A549 (cell line): ENCODE data around the gene UCKL1.

Experiments used
- BHLHE40 ChIP-seq: IDR thresholded peaks from 2 replicates; pipeline ENCODE4 v1.6.1; 2012; ENCODE audit warnings: low read depth, low read length, inconsistent platforms
- CTCF ChIP-seq: fragments of >200 bp; sonication (Bioruptor Twin); formaldehyde crosslinking; IDR thresholded peaks from 3 replicates; pipeline ENCODE4 v1.5.1; 2016
- EP300 ChIP-seq, 2 experiments: fragments of >200 bp; sonication (Bioruptor Twin); formaldehyde crosslinking; IDR thresholded peaks; 2 replicates in 1 of 2; 3 replicates in 1 of 2; pipeline ENCODE4 v1.6.1; 2016 to 2017
- ESRRA ChIP-seq: fragments of 150-350 bp; IDR thresholded peaks from 2 replicates; pipeline ENCODE4 v1.6.1; 2014; ENCODE audit warnings: mild to moderate bottlenecking, low read length, borderline replicate concordance
- NR3C1 ChIP-seq: fragments of >200 bp; sonication (Bioruptor Twin); formaldehyde crosslinking; IDR thresholded peaks from 3 replicates; pipeline ENCODE4 v1.6.1; 2017
- POLR2A ChIP-seq: IDR thresholded peaks from 2 replicates; pipeline ENCODE4 v1.6.1; 2012; ENCODE audit warnings: mild to moderate bottlenecking, low read length
- REST ChIP-seq: fragments of 200-600 bp; sonication (generic); IDR thresholded peaks from 2 replicates; pipeline ENCODE4 v1.6.1; 2016; ENCODE audit warnings: antibody characterized with exemption, mild to moderate bottlenecking, moderate library complexity
- RFX5 ChIP-seq: fragments of 450-650 bp; IDR thresholded peaks from 2 replicates; pipeline ENCODE4 v1.7.1; 2014; ENCODE audit warnings: antibody characterized with exemption, mild to moderate bottlenecking, moderate library complexity

GRCh38 chr20:63895952-63896263, 60.3 kb downstream of the UCKL1 start:
- no peak for TF ChIP-seq ESRRA
- TF ChIP-seq CTCF, result no peak
- TF ChIP-seq POLR2A, result no peak
- no peak for TF ChIP-seq REST
- TF ChIP-seq BHLHE40, result no peak
- TF ChIP-seq EP300 (IDR thresholded peaks at IDR 0.05), result no peak
- no peak for TF ChIP-seq RFX5
- no peak for TF ChIP-seq NR3C1
